Naive thymus-derived CD8-positive, alpha-beta T cell (primary cell): ENCODE results near the gene VPS41. TPM values are rescaled to one million over a fixed set of nuclear protein-coding genes. Genes with fewer than 3 reads are reported as not detected.

Experiments used
- ATAC-seq, 2 donors: fragments of 150-1000 bp; cut with Tn5 transposase in 1 of 2; sonication (Bioruptor Pico), chemical (Tn5 transposase) in 1 of 2; 1 replicate in 1 of 2; 2 replicates in 1 of 2; pipeline ENCODE4 v1.10.0; 2021; ENCODE audit warnings: mild to moderate bottlenecking in 2 of 2, moderate library complexity in 2 of 2
- POLR2A ChIA-PET: fragments of 350-600 bp; sonication (Branson Sonifier 250); formaldehyde crosslinking; loops from one replicate; lab custom pipeline; 2021; ENCODE audit warnings: antibody characterized with exemption; lab: Charles Lee
- DNase-seq, 10 donors: peaks; one replicate each; pipeline versions ENCODE4 v3.0.0 to v3.0.0-alpha.2; 2020 to 2022
- H3K27ac Mint-ChIP-seq, 10 donors: one replicate each; pipeline ENCODE4 v1.8.0; 2020 to 2022; ENCODE audit warnings: mild to moderate bottlenecking in 10 of 10, mixed read lengths in 10 of 10, moderate library complexity in 4 of 10, inconsistent platforms in 1 of 10
- H3K27me3 Mint-ChIP-seq, 5 donors: one replicate each; pipeline ENCODE4 v1.8.0; 2021 to 2022; ENCODE audit warnings: mixed read lengths in 5 of 5
- H3K36me3 Mint-ChIP-seq, 3 donors: one replicate each; pipeline ENCODE4 v1.8.0; 2020 to 2022; ENCODE audit warnings: mixed read lengths in 3 of 3, mild to moderate bottlenecking in 2 of 3, inconsistent platforms in 1 of 3
- H3K4me1 Mint-ChIP-seq, 4 donors: one replicate each; pipeline ENCODE4 v1.8.0; 2021 to 2022; ENCODE audit warnings: mixed read lengths in 4 of 4
- H3K4me3 Mint-ChIP-seq, 10 donors: one replicate each; pipeline ENCODE4 v1.8.0; 2020 to 2022; ENCODE audit warnings: mild to moderate bottlenecking in 10 of 10, mixed read lengths in 10 of 10, moderate library complexity in 6 of 10, inconsistent platforms in 1 of 10
- H3K9me3 Mint-ChIP-seq, 9 donors: one replicate each; pipeline ENCODE4 v1.8.0; 2020 to 2022; ENCODE audit warnings: mixed read lengths in 9 of 9, mild to moderate bottlenecking in 3 of 9, inconsistent platforms in 1 of 9, moderate library complexity in 1 of 9
- polyA plus RNA-seq, 3 donors: library from polyadenylated mRNA; unstranded; fragments of 300-500 nt; fragmentation: Illumina TruSeq; gene quantifications; one replicate each; pipeline ENCODE4 v1.2.3, GENCODE V29; 2021
- total RNA-seq, 8 experiments: library from RNA in 2 of 8; stranded (reverse) in 2 of 8; gene quantifications; one replicate each; pipeline ENCODE4 v1.2.3 and lab custom pipeline; 2021 to 2026

VPS41 gene
- total and polyA plus RNA-seq, 5 experiments from 2014 or later: 33.3 to 66.0 (median 43.2) TPM

DNA sequence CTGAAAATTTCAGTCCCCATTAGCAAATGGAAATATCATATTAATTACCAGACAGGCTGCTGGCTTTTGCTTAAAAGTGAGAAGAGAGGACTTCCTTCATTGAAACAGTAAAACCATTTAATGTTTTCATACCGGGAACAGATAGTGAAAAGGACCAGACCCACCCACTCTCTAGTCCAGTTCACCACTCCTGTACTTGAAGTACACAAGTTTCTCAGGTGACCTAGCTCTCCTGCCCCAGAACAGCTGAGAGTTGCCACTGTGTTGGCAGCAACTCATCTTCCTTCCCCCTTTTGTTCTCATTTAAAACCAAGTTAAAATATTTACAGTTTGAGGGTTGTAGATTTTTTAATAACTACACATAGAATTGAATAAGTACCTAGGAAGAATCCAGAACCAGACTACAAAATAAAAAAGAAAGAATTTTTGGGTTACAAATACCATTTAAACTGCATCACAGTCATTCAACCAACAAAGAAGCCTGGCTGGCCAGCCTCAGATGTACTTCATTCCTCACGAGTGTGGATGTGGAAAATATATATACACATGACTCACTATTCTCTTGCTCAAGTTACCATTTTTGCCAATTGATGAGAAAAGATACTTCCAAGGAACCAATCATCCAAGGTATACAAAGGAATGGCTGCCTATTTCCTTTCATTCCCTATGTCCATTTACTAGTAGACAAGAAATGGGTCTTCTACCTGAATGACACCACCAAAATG, 68.1 kb downstream of the VPS41 start:
- DNase-seq (no peak), ATAC-seq (no peak)
- Mint-ChIP-seq H3K9me3 (peaks cover 0 to 3% (median 0%) of the 10 kb centered on the region in 9 donors), H3K27me3 (no peaks in the 10 kb centered on the region), H3K4me1 (peaks cover 10 to 22% (median 16%) of the 10 kb centered on the region in 4 donors), H3K36me3 (peaks cover 0 to 22% (median 18%) of the 10 kb centered on the region in 3 donors), H3K4me3 (no peak overlapping the region), H3K27ac (peak overlapping the region in 2 of 10 donors; percentile 15 to 16)
- POLR2A ChIA-PET: no interaction called here

DNA sequence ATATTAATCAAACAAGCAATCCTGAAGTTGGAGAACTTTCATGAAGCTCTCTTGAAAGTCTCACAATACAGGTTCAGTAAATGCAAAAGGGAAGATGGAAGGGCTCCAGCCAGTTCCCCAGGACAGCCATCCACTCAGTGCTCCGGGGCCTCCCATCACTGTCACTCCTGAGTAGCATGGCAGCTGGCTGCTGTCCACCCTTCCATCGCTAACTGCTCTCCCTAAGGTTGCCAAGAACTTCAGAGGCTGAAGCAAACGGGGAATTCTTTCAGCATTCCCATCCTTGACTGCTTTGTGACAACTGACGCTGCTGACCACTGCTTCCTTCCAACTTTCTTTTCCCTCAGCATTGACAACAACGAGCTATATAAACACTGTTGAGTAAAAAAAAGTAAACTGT, 69.1 kb downstream of the VPS41 start:
- POLR2A ChIA-PET: no interaction called here
- no peaks in the 10 kb centered on the region for H3K27me3 Mint-ChIP-seq
- peaks cover 0 to 22% (median 18%) of the 10 kb centered on the region in 3 donors for H3K36me3 Mint-ChIP-seq
- H3K9me3 Mint-ChIP-seq: peaks cover 0 to 3% (median 0%) of the 10 kb centered on the region in 9 donors
- no peak for ATAC-seq
- H3K27ac Mint-ChIP-seq: no peak overlapping the region
- H3K4me3 Mint-ChIP-seq: no peak overlapping the region
- no peak for DNase-seq
- peaks cover 10 to 22% (median 16%) of the 10 kb centered on the region in 4 donors for H3K4me1 Mint-ChIP-seq

DNA sequence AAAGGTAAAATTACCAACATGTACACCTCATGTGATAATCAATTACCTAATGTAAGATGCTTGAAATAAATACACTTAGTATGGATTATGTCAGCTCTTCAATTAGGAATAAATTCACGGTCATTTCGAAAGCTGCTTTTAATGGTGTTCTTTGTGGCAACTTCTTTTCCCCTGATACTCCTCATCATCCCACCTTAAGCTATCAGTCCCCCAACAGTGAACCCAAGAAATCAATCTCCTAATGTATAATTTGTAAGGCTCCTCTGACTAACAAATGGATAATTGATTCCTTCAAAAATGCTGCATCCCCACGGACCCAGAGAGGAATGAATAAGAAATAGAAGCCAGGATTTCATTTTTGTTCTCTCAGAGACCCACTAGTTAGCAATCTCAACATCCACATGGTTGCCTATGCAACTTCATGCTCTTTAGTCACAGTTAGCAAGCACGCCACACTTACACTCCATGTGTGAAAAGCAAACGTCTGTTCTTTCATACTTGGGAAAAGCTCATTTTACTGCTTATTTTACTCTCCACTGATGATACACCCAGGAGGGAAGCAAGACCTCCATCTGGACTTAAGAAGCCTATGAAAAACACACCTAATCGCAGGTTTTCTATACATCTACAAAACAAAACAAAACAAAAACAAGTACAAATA, 70.1 kb downstream of the VPS41 start:
- H3K27ac Mint-ChIP-seq: no peak overlapping the region
- ATAC-seq: no peak
- H3K4me3 Mint-ChIP-seq: no peak overlapping the region
- peaks cover 10 to 22% (median 15%) of the 10 kb centered on the region in 4 donors for H3K4me1 Mint-ChIP-seq
- no peaks in the 10 kb centered on the region for H3K27me3 Mint-ChIP-seq
- H3K9me3 Mint-ChIP-seq: peaks cover 0 to 3% (median 0%) of the 10 kb centered on the region in 9 donors
- peaks cover 0 to 22% (median 18%) of the 10 kb centered on the region in 3 donors for H3K36me3 Mint-ChIP-seq
- POLR2A ChIA-PET: no interaction called here
- no peak for DNase-seq

DNA sequence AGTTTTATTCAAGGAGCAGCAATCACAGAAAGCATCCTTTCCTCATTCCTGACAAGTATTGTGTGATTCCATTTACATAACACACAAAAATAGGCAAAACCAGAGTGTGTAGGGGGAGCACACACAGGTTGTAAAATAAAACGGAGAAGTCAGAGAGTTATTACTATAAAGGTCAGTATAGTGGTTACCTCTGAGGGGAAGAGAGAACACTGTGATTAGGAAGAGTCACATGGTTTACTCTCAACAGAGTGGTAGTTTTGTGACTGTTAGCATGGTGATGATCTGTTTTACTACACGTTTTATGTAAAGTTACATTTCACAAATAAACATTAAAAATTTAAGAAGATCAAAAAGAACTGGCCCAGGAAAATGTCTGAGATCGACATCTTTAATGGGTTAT, 74.6 kb downstream of the VPS41 start:
- Mint-ChIP-seq H3K36me3 (peaks cover 6 to 26% (median 14%) of the 10 kb centered on the region in 3 donors), H3K4me1 (peaks cover 4 to 16% (median 12%) of the 10 kb centered on the region in 4 donors), H3K9me3 (no peaks in the 10 kb centered on the region), H3K4me3 (no peak overlapping the region), H3K27me3 (no peaks in the 10 kb centered on the region), H3K27ac (no peak overlapping the region)
- POLR2A ChIA-PET: no interaction called here
- ATAC-seq (no peak), DNase-seq (no peak)

DNA sequence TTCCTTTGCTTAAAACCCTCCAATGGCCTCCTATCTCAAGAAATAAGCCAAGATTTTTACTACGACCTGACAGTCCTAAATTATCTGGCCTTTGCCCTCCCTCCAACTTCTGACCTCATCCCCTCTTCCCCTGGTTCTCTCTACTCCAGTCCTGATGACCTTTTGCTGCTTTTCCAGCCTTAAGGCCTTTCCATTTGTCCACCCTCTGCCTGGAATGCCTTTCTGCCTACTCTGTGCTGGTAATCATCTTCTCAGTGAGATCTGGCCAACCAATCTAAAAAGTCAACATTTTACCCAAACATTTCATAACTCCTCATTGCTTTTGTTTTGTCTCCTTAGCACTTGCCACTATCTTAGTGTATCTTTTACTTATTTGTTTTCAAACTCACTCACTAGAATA, 75.7 kb downstream of the VPS41 start:
- POLR2A ChIA-PET: no interaction called here
- no peaks in the 10 kb centered on the region for H3K9me3 Mint-ChIP-seq
- H3K27me3 Mint-ChIP-seq: no peaks in the 10 kb centered on the region
- H3K4me3 Mint-ChIP-seq: no peak overlapping the region
- H3K4me1 Mint-ChIP-seq: peaks cover 4 to 10% (median 10%) of the 10 kb centered on the region in 4 donors
- H3K27ac Mint-ChIP-seq: peak overlapping the region in 2 of 10 donors; percentile 7 to 13
- DNase-seq (no peak), ATAC-seq (no peak)
- H3K36me3 Mint-ChIP-seq: peaks cover 9 to 25% (median 17%) of the 10 kb centered on the region in 3 donors

DNA sequence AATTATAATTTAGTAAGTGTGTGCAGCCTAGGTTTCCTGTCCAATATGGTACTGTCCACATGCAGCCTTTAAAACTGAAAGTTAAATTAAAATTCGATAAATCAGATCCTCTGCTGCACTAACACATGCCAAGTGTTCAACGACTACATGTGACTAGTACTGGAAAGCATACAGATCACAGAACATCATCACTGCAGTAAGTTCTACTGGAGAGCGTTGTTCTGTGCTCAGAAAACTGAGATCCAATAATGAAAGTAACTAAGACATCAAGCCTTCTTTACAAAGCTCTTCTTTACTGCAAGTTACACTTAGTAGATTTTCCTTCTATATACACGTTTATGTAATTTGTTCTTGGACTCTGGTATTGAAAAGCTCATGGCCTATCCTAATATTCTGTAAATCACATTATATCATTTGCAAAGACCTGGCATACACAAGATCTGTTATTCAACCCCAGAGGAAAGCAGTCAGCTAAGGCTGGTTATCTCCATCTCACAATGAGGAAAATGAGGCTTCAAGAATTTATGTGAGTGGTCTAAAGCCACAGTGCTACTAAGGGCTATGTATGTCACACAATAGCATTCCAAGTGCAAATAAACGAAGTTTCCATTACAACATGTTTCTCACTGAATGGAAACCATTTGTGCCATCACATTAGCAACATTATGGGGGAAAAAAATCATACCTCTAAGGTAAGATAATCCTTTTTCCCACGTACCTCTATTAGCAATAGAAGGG, 77.6 kb downstream of the VPS41 start:
- POLR2A ChIA-PET: interaction anchor here (0.7 kb wide), 1 partner anchor 603 kb away, joined by 6 read pairs; no protein-coding TSS in a partner anchor
- peaks cover 13 to 19% (median 17%) of the 10 kb centered on the region in 3 donors for H3K36me3 Mint-ChIP-seq
- ATAC-seq: no peak

DNA sequence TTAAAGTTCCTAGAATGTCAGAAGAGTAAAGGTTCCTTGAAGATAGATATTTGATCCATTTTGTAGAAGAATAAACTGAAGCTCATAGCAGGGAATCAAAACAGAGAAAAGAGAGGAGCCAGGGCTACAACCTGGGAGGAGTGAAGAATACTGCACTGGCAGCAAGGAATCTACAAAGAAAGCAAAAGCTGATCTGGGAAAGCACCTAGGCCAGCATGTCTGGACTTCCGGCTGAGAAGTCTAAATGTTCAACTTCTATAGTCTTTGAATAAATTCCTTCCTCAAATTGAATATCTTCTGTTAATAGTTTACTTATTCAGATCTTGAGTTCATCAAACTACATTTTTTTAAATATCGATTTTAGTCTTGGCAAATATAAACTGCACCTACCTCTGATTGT, 78.2 kb downstream of the VPS41 start:
- Mint-ChIP-seq H3K9me3 (no peaks in the 10 kb centered on the region), H3K4me1 (peaks cover 10 to 16% (median 11%) of the 10 kb centered on the region in 4 donors), H3K36me3 (peaks cover 18 to 22% (median 19%) of the 10 kb centered on the region in 3 donors), H3K27me3 (no peaks in the 10 kb centered on the region), H3K4me3 (no peak overlapping the region), H3K27ac (peak overlapping the region in 2 of 10 donors; percentile 11 to 23)
- POLR2A ChIA-PET: no interaction called here
- DNase-seq (no peak), ATAC-seq (no peak)

More for the DNA sequence above, 77.6 kb downstream of the VPS41 start:
- no peak for DNase-seq
- no peaks in the 10 kb centered on the region for H3K9me3 Mint-ChIP-seq
- no peaks in the 10 kb centered on the region for H3K27me3 Mint-ChIP-seq
- H3K4me3 Mint-ChIP-seq: no peak overlapping the region
- peak overlapping the region in 1 of 10 donors; percentile 23 for H3K27ac Mint-ChIP-seq
- peaks cover 5 to 12% (median 10%) of the 10 kb centered on the region in 4 donors for H3K4me1 Mint-ChIP-seq

DNA sequence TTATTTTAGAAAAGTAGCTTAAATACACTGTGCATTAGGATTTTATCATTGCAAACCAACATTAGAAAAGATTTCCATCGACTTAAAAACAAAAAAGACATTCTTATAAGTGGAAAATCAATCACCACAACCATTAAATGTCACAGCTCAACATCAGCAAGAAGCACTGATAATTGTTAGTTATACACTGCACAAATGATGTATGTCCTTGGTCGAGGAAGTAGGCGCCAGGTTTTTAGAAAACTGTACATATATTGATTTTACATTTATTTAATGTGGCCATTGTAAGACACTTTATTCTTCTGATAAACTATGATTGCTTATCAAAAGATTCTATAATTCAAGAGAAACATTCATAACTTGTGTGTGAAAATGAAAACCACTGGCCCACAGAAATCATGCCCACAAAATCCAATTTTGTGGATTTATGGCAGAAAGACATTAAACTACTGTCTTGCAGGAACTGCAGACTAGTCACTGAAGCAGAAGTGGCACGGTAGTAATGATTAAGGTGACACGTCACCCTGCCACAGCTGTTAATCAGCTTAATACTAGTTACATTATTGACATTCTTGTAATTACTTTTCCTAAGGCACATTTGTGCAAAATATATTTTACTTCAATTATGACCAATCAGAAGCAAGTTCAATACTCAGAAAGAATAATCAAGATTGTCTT, 79.4 kb downstream of the VPS41 start:
- H3K27me3 Mint-ChIP-seq: no peaks in the 10 kb centered on the region
- peaks cover 0 to 3% (median 0%) of the 10 kb centered on the region in 9 donors for H3K9me3 Mint-ChIP-seq
- peaks cover 10 to 17% (median 11%) of the 10 kb centered on the region in 4 donors for H3K4me1 Mint-ChIP-seq
- POLR2A ChIA-PET: no interaction called here
- H3K27ac Mint-ChIP-seq: no peak overlapping the region
- peaks cover 22 to 29% (median 26%) of the 10 kb centered on the region in 3 donors for H3K36me3 Mint-ChIP-seq
- ATAC-seq (no peak), DNase-seq (no peak)
- no peak overlapping the region for H3K4me3 Mint-ChIP-seq

DNA sequence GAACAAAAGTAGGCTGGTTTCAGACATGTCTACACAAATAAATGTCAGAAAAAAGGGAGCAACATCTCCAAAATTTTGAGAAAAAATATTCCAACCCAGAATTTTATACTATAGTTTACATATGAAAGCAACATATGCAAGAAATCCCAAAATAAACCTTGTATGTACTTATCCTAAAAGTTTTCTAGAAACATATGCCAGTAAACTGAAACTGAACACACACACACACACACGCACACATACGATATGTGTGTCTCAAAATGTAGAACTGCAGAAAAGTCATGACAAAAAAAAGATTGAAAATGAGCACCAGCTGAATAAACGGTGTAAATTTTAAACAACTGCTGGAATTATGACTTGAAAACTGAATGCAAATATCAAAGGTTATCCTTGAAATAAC, 81.0 kb downstream of the VPS41 start:
- H3K27me3 Mint-ChIP-seq: no peaks in the 10 kb centered on the region
- H3K4me3 Mint-ChIP-seq: no peak overlapping the region
- POLR2A ChIA-PET: no interaction called here
- H3K9me3 Mint-ChIP-seq: peaks cover 0 to 9% (median 3%) of the 10 kb centered on the region in 9 donors
- H3K36me3 Mint-ChIP-seq: peaks cover 26 to 42% (median 32%) of the 10 kb centered on the region in 3 donors
- DNase-seq (no peak), ATAC-seq (no peak)
- H3K4me1 Mint-ChIP-seq: peaks cover 4 to 15% (median 11%) of the 10 kb centered on the region in 4 donors
- H3K27ac Mint-ChIP-seq: no peak overlapping the region

DNA sequence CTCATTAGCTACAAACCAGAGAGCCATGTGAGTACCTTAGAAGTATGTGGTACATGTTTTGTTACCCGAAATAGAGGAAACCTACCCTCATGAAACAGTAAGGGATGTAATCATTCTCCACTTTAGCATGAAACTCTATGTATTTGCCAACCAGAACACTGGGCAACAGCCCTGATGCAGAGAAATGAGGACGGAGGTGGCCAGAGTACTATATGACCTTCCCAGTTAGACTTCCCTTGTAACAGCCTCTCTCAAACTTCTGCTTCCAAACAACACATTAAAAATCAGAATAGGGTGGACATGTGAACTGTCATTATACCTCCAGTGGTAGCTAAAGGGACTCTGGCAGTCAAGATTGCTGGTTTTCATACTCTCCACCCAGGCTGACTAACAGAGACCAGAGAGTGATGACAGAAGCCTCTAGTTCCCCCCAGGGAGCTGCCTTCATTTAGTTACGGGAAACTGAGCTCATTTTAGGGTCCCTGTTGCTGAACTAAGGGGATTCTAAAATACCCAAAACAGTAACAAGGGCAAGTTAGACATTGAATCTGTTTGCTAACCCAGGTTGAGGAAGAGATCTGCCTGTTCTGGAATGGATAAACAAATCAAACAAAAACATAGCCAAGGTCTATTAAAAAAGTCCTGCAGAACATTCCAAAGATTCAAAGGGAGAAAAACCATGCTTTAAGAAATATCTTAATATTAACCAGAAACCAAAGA, 83.1 kb downstream of the VPS41 start:
- DNase-seq (no peak), ATAC-seq (no peak)
- Mint-ChIP-seq H3K36me3 (peaks cover 26 to 48% (median 32%) of the 10 kb centered on the region in 3 donors), H3K4me3 (no peak overlapping the region), H3K4me1 (peaks cover 0 to 8% (median 6%) of the 10 kb centered on the region in 4 donors), H3K27ac (no peak overlapping the region), H3K9me3 (peaks cover 0 to 9% (median 3%) of the 10 kb centered on the region in 9 donors), H3K27me3 (no peaks in the 10 kb centered on the region)
- POLR2A ChIA-PET: no interaction called here

DNA sequence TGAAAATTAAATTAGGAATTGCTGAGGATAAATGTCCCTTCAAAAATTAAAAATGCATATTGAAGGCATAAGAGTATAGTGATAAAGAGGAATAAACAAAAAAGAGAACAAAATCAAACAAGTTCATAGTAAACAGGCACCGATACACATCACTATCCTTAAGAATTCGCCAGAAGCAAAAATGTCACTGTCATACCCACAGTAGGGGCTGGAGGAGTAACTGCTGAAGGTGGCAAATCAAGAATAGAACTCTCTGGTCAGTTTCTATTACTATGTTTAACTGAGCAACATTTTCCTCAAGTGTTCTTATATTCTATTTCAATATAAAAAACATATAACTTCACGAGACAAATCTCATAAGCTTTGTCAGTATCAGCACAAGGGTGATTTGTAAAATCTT, 84.0 kb downstream of the VPS41 start:
- H3K9me3 Mint-ChIP-seq: peaks cover 0 to 9% (median 3%) of the 10 kb centered on the region in 9 donors
- no peaks in the 10 kb centered on the region for H3K27me3 Mint-ChIP-seq
- no peak for DNase-seq
- ATAC-seq: no peak
- H3K4me3 Mint-ChIP-seq: no peak overlapping the region
- H3K36me3 Mint-ChIP-seq: peaks cover 20 to 42% (median 32%) of the 10 kb centered on the region in 3 donors
- POLR2A ChIA-PET: no interaction called here
- H3K4me1 Mint-ChIP-seq: peaks cover 0 to 8% (median 4%) of the 10 kb centered on the region in 4 donors
- no peak overlapping the region for H3K27ac Mint-ChIP-seq
